Activated naive CD8-positive, alpha-beta T cell treated with anti-CD3 and anti-CD28 coated beads, Interleukin-2, amount 50 U/mL, for 16 hours (primary cell): Measurements from ENCODE around the gene CTSE.
"Not testable (repeated sequence)": the region's sequence is repeated elsewhere in the genome, so short reads cannot be mapped to it uniquely, and the experiment has no call there.

Source experiments
- DNase-seq: peaks from one replicate; pipeline ENCODE4 v3.0.0-alpha.2; 2020; ENCODE audit warnings: low read depth, low spot score

CTSE gene

GRCh38 chr1:206014601-206015000 is 9.1 kb downstream of the CTSE start:
- DNase-seq, result no peak

- DNase-seq, result no peak
Measured at GRCh38 chr1:206013026-206013795, 10.5 kb downstream of the CTSE start.

- no peak for DNase-seq
Measured at GRCh38 chr1:206012086-206012859, 11.4 kb downstream of the CTSE start.

GRCh38 chr1:206011057-206011456 is 12.6 kb downstream of the CTSE start:
- no peak for DNase-seq

DNA sequence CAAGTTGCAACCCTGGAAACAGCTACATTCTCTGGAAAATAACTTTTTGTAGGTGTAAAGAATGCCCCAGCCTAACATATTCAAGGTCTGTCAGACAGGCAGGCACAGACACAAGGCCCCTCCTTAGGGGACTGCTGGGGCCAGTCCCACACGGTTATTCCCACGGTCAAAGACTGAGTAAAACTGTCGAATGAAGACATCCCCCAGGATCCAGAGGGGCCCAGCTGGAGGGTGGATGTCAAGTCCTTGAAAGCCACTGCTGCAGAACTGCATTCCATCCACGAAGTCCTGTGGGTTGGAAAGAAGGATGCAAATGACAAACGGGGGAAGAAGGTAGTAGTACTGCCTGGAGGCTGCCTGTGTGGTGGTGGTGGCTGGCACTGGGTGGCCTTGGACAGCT is 13.6 kb downstream of the CTSE start:
- DNase-seq, result no peak

DNA sequence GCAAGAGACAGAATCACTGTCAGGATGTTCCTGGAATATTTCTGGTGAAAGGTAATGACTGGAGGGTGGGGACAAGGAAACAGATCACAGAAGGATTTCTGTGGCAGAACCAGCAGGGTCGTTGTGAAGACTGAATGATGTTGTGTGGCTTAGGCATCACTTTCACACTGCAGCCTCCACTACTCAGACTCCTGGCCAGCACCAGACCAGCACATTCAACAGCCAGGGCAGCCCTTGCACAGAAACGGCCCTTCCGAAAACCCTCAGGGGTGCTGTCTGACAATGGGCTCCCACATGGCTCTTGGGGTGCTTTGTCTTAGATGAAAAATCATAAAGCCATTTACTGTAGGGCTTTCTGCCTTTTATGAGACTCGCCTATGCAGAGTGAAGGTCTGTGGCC is 16.7 kb downstream of the CTSE start:
- DNase-seq, result no peak

- DNase-seq, result no peak
Measured at GRCh38 chr1:206005778-206006180, 17.9 kb downstream of the CTSE start.

DNA sequence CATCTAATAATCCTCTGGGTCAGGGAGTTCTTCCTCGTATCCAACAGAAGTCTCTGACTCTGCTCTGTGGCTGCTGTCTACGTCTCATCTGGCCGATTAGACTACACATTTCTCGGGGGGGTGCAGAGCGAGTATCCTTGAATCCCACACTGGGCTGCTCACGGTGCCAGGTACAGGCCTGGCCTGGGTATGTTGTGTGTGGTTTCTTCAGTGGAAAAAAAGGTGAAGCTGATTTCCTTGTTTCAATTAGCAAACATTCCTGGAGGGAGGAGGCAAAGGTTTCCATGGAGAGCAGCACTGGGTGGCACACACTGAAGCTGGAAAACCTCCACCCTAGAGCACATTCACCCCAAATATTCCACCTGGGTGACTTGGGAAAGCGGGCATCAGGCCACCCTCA is 18.5 kb downstream of the CTSE start:
- no peak for DNase-seq

- no peak for DNase-seq
Measured at GRCh38 chr1:206004826-206005225, 18.9 kb downstream of the CTSE start.

DNA sequence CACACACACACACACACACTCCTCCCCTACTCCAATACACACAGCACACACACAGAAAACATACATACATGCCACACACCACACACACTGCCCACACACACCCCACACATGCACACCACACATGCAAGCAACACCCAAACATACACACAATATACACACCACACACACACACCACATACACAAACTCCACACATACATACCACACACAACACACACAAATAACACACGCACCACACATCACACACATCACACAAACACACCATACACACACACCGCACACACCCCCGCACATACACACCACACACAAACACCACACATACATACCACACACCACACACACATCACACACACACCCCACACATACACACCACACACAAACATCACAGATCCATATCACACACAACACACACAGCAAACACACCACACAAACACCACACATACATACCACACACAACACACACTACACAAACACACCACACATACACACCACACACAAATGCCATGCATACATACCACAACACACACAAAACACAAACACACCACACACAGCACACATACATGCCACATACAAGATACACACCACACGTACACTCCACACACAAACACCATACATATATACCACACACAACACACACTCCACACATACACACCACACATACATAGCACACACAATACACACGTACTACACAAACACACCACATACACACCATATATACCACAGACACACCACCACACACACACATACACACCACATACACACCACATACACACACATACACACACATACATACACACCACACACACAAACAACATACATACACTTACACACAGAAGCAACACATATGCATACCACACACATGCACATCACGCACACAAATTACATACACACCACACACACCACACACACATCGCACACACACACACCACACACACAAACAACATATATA is 19.6 kb downstream of the CTSE start:
- no peak for DNase-seq

- DNase-seq, result no peak
Measured at GRCh38 chr1:206002871-206003801, 20.6 kb downstream of the CTSE start, which contains the start of gene RAB7B. Gene RAB7B (minus strand): TSS chr1:206003395. CDS start chr1:205994135, 9,260 bp downstream.

- DNase-seq, result no peak
Measured at GRCh38 chr1:206002160-206002559, 21.5 kb downstream of the CTSE start.

GRCh38 chr1:206001476-206001888 is 22.2 kb downstream of the CTSE start:
- no peak for DNase-seq

DNA sequence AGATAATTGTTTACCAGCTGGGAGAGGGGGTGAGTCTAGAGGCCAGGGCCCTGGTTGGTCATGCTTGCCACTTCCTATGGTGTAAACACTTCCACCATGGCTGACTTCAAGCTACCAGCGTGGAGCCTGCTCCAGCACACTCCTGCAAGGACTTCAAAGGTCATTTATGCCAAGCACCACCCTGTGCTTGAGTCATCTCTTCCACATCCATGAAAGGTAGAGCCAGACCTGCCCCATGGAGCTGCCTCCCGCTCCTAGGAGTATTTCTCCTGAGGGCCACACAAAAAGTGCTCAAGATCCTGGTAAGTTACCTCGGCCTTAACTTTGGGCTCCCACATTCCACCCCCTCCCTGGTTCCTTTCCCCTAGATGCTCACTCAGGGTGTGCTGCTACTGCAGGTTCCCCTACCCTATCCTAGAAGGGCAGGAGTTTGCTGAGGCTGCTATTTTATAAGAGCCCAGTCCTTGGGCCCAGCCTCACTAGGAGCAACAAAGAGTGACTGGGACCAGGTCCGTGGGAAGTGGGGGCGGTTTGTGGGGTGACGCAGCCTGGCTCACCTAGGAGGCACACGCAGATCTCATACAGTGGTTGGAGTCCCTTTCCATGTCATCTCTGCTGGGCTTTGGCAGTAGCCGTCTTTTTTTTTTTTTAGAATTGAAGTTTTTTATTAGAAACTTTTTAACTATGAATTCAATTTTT is 22.9 kb downstream of the CTSE start:
- DNase-seq, result no peak

DNA sequence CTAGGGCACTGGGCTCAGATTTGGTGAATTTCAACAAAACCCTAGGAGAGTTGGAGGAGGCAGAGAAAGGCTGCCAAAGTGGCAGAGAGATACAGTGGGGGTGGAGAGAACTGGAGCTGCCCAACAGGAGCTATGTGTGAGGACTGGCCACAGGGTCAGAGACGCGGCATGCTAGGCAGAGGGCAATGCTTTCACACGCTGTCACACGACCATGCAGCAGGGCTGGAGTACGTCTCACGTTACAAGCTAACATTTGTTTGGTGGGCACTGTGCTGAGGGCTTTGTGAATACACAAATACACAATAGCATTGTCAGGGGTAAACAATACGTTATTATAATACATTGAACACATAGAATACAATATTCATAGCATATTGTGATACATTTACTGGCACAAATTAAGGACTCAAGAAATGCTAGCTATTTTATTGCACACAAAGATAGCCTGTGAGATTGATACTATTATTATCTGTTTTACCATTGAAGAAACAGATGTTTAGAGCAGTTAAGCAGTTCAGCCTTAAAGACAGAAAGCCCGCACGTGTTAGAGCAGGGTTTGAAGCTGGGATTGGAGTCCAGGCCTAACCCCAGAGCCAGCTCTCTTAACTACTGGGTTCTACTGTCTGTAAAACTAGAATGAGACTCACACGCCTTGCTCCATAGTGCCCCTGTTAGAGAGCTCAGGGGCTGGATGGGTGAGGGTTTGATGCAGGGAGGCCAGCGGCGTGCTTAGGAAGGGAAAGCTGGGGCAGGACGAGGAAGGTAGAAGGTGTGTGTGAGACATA is 25.0 kb downstream of the CTSE start:
- no peak for DNase-seq

DNA sequence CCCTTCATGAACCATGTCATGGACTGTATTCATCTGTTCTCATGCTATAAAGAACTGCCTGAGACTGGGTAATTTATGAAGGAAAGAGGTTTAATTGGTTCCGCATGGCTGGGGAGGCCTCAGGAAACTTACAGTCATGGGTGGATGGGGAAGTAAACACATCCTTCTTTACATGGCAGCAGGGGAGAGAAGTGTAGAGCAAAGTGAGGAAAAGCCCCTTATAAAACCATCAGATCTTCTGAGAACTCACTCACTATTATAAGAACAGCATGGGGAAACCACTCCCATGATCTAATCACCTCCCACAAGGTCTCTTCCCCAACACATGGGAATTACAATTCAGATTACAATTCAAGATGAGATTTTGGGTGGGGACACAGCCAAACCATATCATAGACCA is 27.1 kb downstream of the CTSE start:
- DNase-seq, result not testable (repeated sequence)

GRCh38 chr1:205994346-205994745 is 29.3 kb downstream of the CTSE start:
- no peak for DNase-seq

- no peak for DNase-seq
Measured at GRCh38 chr1:205993068-205993467, 30.6 kb downstream of the CTSE start.

- DNase-seq, result no peak
Measured at GRCh38 chr1:205992218-205992882, 31.3 kb downstream of the CTSE start.
